Astrocyte (in vitro differentiated cells and primary cell): Measurements from ENCODE around the gene ARSG.

Source experiments
- EZH2 ChIP-seq: IDR thresholded peaks from 2 replicates; pipeline ENCODE4 v1.6.1; 2012; ENCODE audit warnings: mild to moderate bottlenecking, low read length, inconsistent platforms; ENCODE audit not compliant: insufficient read depth
- TF ChIP-seq, protein P1 (sequence below): IDR thresholded peaks from 2 replicates; pipeline ENCODE4 v1.5.1; 2011; ENCODE audit warnings: low read depth, mild to moderate bottlenecking, inconsistent platforms, low read length, moderate library complexity; ENCODE audit not compliant: insufficient read depth

DNA sequence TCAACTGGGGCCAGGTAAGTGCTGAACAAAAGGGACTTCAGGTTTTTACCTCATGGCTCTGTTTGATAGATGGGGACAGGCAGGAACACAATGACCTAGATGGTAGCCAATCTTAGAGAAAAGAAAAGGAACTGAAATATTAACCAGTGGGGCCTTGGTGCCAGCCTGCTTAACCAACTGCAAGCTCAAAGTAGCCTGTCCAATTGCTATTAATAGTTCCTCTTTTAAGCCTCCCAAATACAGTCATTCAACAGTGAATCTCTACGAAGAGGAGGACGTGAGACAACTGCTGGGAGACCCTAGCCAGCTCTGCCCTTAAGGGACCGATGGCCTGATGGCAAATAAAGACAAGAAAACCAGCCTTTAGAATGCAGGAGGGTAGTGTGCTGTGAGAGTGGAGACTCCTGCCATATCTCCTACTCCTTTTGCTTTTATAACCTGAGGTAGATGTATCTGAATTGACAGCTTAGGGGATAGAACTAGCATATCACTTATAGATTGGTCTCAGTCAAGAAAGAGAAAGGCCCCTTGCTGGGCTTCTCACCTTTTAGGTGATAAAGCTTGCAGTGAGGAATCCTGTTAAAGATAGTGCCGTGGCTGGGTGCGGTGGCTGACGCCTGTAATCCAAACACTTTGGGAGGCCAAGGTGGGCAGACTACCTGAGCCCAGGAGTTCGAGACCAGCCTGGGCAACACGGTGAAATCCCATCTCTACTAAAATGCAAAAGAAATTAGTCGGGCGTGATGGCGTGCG, 28.3 kb downstream of the ARSG start:
- TF ChIP-seq EZH2: no peak
- TF ChIP-seq, protein P1, sequence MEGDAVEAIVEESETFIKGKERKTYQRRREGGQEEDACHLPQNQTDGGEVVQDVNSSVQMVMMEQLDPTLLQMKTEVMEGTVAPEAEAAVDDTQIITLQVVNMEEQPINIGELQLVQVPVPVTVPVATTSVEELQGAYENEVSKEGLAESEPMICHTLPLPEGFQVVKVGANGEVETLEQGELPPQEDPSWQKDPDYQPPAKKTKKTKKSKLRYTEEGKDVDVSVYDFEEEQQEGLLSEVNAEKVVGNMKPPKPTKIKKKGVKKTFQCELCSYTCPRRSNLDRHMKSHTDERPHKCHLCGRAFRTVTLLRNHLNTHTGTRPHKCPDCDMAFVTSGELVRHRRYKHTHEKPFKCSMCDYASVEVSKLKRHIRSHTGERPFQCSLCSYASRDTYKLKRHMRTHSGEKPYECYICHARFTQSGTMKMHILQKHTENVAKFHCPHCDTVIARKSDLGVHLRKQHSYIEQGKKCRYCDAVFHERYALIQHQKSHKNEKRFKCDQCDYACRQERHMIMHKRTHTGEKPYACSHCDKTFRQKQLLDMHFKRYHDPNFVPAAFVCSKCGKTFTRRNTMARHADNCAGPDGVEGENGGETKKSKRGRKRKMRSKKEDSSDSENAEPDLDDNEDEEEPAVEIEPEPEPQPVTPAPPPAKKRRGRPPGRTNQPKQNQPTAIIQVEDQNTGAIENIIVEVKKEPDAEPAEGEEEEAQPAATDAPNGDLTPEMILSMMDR: no peak
